Measurements from ENCODE around the gene EDNRA.

DNA sequence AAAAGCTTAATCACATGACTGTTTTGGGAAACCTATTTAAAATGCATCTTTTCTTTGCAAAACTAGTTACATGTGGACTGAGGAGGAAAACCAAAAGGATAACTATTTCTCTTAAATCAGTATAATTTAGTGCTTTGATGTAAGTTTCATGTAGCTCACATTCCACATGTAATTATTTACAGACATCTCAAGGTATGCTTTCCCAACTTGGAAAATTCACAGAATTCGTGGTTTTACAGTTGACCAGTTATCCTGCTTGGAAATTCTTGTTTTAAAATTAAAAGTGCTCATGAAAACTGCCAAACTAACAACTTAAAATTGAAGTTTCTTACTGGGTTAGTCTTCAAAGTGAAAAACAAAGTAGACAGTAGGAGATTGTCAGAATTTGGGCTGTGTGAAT, 52.4 kb downstream of the EDNRA start:
- no peak for TF ChIP-seq ESRRG (CRISPR knock-in tag; IDR thresholded peaks at IDR 0.05)
- no peak for TF ChIP-seq ZFP30 (CRISPR knock-in tag; IDR thresholded peaks at IDR 0.05)
- TF ChIP-seq OSR1 (CRISPR knock-in tag; IDR thresholded peaks at IDR 0.05) = no peak
- TF ChIP-seq, protein P1, sequence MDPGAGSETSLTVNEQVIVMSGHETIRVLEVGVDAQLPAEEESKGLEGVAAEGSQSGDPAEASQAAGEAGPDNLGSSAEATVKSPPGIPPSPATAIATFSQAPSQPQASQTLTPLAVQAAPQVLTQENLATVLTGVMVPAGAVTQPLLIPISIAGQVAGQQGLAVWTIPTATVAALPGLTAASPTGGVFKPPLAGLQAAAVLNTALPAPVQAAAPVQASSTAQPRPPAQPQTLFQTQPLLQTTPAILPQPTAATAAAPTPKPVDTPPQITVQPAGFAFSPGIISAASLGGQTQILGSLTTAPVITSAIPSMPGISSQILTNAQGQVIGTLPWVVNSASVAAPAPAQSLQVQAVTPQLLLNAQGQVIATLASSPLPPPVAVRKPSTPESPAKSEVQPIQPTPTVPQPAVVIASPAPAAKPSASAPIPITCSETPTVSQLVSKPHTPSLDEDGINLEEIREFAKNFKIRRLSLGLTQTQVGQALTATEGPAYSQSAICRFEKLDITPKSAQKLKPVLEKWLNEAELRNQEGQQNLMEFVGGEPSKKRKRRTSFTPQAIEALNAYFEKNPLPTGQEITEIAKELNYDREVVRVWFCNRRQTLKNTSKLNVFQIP (CRISPR knock-in tag; IDR thresholded peaks at IDR 0.05; ENCODE audit: borderline replicate concordance, low read depth) = no peak
- TF ChIP-seq, protein P2, sequence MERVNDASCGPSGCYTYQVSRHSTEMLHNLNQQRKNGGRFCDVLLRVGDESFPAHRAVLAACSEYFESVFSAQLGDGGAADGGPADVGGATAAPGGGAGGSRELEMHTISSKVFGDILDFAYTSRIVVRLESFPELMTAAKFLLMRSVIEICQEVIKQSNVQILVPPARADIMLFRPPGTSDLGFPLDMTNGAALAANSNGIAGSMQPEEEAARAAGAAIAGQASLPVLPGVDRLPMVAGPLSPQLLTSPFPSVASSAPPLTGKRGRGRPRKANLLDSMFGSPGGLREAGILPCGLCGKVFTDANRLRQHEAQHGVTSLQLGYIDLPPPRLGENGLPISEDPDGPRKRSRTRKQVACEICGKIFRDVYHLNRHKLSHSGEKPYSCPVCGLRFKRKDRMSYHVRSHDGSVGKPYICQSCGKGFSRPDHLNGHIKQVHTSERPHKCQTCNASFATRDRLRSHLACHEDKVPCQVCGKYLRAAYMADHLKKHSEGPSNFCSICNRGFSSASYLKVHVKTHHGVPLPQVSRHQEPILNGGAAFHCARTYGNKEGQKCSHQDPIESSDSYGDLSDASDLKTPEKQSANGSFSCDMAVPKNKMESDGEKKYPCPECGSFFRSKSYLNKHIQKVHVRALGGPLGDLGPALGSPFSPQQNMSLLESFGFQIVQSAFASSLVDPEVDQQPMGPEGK (CRISPR knock-in tag; IDR thresholded peaks at IDR 0.05; ENCODE audit: borderline replicate concordance) = no peak
- TF ChIP-seq ARNTL (CRISPR knock-in tag; IDR thresholded peaks at IDR 0.05; ENCODE audit: borderline replicate concordance, low read depth) = no peak
- no peak for TF ChIP-seq ZFP3 (CRISPR knock-in tag; IDR thresholded peaks at IDR 0.05)
- no peak for TF ChIP-seq RARB (CRISPR knock-in tag; IDR thresholded peaks at IDR 0.05)
- no peak for TF ChIP-seq ZNF565 (CRISPR knock-in tag; conservative IDR thresholded peaks at IDR 0.05; ENCODE audit: low read depth)
- TF ChIP-seq, protein P3, sequence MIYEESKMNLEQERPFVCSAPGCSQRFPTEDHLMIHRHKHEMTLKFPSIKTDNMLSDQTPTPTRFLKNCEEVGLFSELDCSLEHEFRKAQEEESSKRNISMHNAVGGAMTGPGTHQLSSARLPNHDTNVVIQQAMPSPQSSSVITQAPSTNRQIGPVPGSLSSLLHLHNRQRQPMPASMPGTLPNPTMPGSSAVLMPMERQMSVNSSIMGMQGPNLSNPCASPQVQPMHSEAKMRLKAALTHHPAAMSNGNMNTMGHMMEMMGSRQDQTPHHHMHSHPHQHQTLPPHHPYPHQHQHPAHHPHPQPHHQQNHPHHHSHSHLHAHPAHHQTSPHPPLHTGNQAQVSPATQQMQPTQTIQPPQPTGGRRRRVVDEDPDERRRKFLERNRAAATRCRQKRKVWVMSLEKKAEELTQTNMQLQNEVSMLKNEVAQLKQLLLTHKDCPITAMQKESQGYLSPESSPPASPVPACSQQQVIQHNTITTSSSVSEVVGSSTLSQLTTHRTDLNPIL (CRISPR knock-in tag; IDR thresholded peaks at IDR 0.05; ENCODE audit: low read depth) = no peak
